HepG2 (cell line): Measurements from ENCODE around the gene IMPDH1. TPM values are rescaled to one million over a fixed set of nuclear protein-coding genes. Genes with fewer than 3 reads are reported as not detected.

Source experiments
- ATAC-seq: fragments of 200-7000 bp; cut with Tn5 transposase; 3 replicates; pipeline ENCODE4 v1.9.1; 2020; ENCODE audit warnings: mild to moderate bottlenecking, moderate library complexity
- BruUV-seq: library from RNA; stranded (reverse); fragments of 400-500 nt; replicated peaks from 2 replicates; lab custom pipeline; 2021; lab: Mats Ljungman, UMichigan
- CTCF ChIA-PET: fragments of 300-600 bp; formaldehyde crosslinking; extraction: SDS; loops from one replicate; lab custom pipeline; 2021; ENCODE audit warnings: low total read pairs, inconsistent platforms, low intra/inter-chr PET ratio; lab: Yijun Ruan, JAX
- POLR2A ChIA-PET: fragments of 350-600 bp; sonication (Branson Sonifier 250); formaldehyde crosslinking; loops from one replicate; lab custom pipeline; 2020; ENCODE audit warnings: antibody characterized with exemption, inconsistent platforms; lab: Yijun Ruan, JAX
- DNase-seq: peaks from one replicate; pipeline ENCODE4 v3.0.0-alpha.2; 2015; ENCODE audit warnings: low spot score
- FAIRE-seq: peaks from 3 replicates; lab custom pipeline; 2011; peaks lifted over from hg19 to GRCh38; lab: Jason Lieb, UNC
- H2AFZ ChIP-seq: one replicate; pipeline ENCODE4 v1.6.1; 2011; ENCODE audit warnings: low read length, inconsistent platforms
- H3K27ac ChIP-seq: fragments of 300-600 bp; 3 replicates; pipeline ENCODE4 v1.8.0; 2011; ENCODE audit warnings: mixed run types, mild to moderate bottlenecking, mixed read lengths, low read length, inconsistent platforms; ENCODE audit not compliant: insufficient read depth; ENCODE audit errors: extremely low read length
- H3K27me3 ChIP-seq, 2 experiments: fragments of 200-600 bp in 1 of 2; 2 replicates in 1 of 2; 3 replicates in 1 of 2; pipeline versions ENCODE4 v1.6.0 to v1.8.0; 2011; ENCODE audit warnings: low read length in 2 of 2, mild to moderate bottlenecking in 2 of 2, moderate library complexity in 2 of 2, inconsistent platforms in 1 of 2; ENCODE audit not compliant: insufficient read depth in 2 of 2, control insufficient read depth in 1 of 2
- H3K36me3 ChIP-seq, 2 experiments: fragments of 200-600 bp in 1 of 2; replicated peaks in 1 of 2; 2 replicates in 1 of 2; 3 replicates in 1 of 2; pipeline versions ENCODE4 v1.5.1 to v1.8.0; 2011; ENCODE audit warnings: low read length in 2 of 2, inconsistent platforms in 1 of 2; ENCODE audit not compliant: insufficient read depth in 2 of 2, control insufficient read depth in 1 of 2
- H3K4me1 ChIP-seq: 2 replicates; pipeline ENCODE4 v1.5.1; 2012; ENCODE audit warnings: low read length, inconsistent platforms; ENCODE audit not compliant: insufficient read depth
- H3K4me2 ChIP-seq: 2 replicates; pipeline ENCODE4 v1.6.0; 2011; ENCODE audit warnings: low read depth, low read length, inconsistent platforms
- H3K4me3 ChIP-seq, 3 experiments: fragments of 200-600 bp in 1 of 3; sonication (generic), shearing (Covaris generic) in 1 of 3; replicated peaks in 1 of 3; 2 replicates each; pipeline ENCODE4 v1.5.1; 2011 to 2016; ENCODE audit warnings: low read length in 3 of 3, inconsistent platforms in 2 of 3, low read depth in 2 of 3, mild to moderate bottlenecking in 2 of 3, control low read depth in 1 of 3, mixed read lengths in 1 of 3; ENCODE audit not compliant: insufficient read depth in 1 of 3
- H3K79me2 ChIP-seq: one replicate; pipeline ENCODE4 v1.6.1; 2011; ENCODE audit warnings: low read length, inconsistent platforms; ENCODE audit not compliant: insufficient read depth
- H3K9ac ChIP-seq: 2 replicates; pipeline ENCODE4 v1.6.0; 2011; ENCODE audit warnings: mild to moderate bottlenecking, low read depth, low read length, inconsistent platforms; ENCODE audit not compliant: insufficient read depth
- H3K9me3 ChIP-seq: 2 replicates; pipeline ENCODE4 v1.5.1; 2012; ENCODE audit warnings: mild to moderate bottlenecking, low read length
- H4K20me1 ChIP-seq: 2 replicates; pipeline ENCODE4 v1.6.0; 2011; ENCODE audit warnings: inconsistent platforms, mild to moderate bottlenecking, low read length, moderate library complexity; ENCODE audit not compliant: insufficient read depth
- FOXA3 ChIP-seq: IDR thresholded peaks from 2 replicates; pipeline ENCODE4 v1.6.1; 2016; ENCODE audit warnings: missing genetic modification reagents, missing compliant biosample characterization
- GTF3A ChIP-seq: sonication (generic); formaldehyde crosslinking; conservative IDR thresholded peaks from 2 replicates; pipeline ENCODE4 v1.4.0; 2020; ENCODE audit warnings: mild to moderate bottlenecking, missing genetic modification reagents
- KDM4B ChIP-seq: sonication (generic); formaldehyde crosslinking; IDR thresholded peaks from 2 replicates; pipeline ENCODE4 v1.4.0; 2020; ENCODE audit warnings: missing genetic modification reagents
- KLF9 ChIP-seq: IDR thresholded peaks from 2 replicates; pipeline ENCODE4 v1.6.1; 2016; ENCODE audit warnings: low read depth
- LCORL ChIP-seq, 2 experiments: fragments of 450-650 bp in 1 of 2; sonication (generic) in 1 of 2; formaldehyde crosslinking in 1 of 2; IDR thresholded peaks; 2 replicates each; pipeline versions ENCODE4 v1.5.0 to v1.6.1; 2017 to 2020; ENCODE audit warnings: antibody characterized with exemption in 1 of 2, missing genetic modification reagents in 1 of 2
- NBN ChIP-seq: fragments of 450-650 bp; conservative IDR thresholded peaks from 2 replicates; pipeline ENCODE4 v1.6.1; 2017
- SMAD9 ChIP-seq: sonication (generic); formaldehyde crosslinking; IDR thresholded peaks from 2 replicates; pipeline ENCODE4 v1.5.1; 2020; ENCODE audit warnings: mild to moderate bottlenecking, missing genetic modification reagents
- TAF1 ChIP-seq: sonication (generic); formaldehyde crosslinking; IDR thresholded peaks from 2 replicates; pipeline ENCODE4 v1.4.0; 2020; ENCODE audit warnings: missing genetic modification reagents
- ZEB1 ChIP-seq: IDR thresholded peaks from 2 replicates; pipeline ENCODE4 v1.6.1; 2012; ENCODE audit warnings: mild to moderate bottlenecking, low read depth, inconsistent platforms; ENCODE audit not compliant: insufficient replicate concordance
- ZFP1 ChIP-seq: IDR thresholded peaks from 2 replicates; pipeline ENCODE4 v1.6.1; 2016
- ZNF317 ChIP-seq: sonication (generic); formaldehyde crosslinking; IDR thresholded peaks from 2 replicates; pipeline ENCODE4 v1.5.0; 2020; ENCODE audit warnings: mild to moderate bottlenecking, missing genetic modification reagents
- ZNF720 ChIP-seq: sonication (generic); formaldehyde crosslinking; IDR thresholded peaks from 2 replicates; pipeline ENCODE4 v1.4.0; 2020; ENCODE audit warnings: missing genetic modification reagents
- WGBS: methylation state at CpG from one replicate; pipeline ENCODE4 v1.1.6; 2017; ENCODE audit warnings: low lambda C conversion rate; 5-methylcytosine and 5-hydroxymethylcytosine counted together
- in situ Hi-C: cut with HindIII; loops from 2 replicates; pipeline ENCODE4 v1.10.0; 2017; ENCODE audit warnings: low pct_unique_long_range_greater_than_20kb; ENCODE audit not compliant: extremely low pct_ligation_motif_present
- intact Hi-C: fragments of 100-400 bp; cut with micrococcal nuclease; formaldehyde crosslinking; loops from one replicate; pipeline ENCODE4 v1.10.0; 2022; ENCODE audit not compliant: unreplicated experiment
- polyA plus RNA-seq, 8 experiments: library from polyadenylated mRNA; depleted of rRNA in 3 of 8; stranded (reverse) in 7 of 8; unstranded in 1 of 8; fragments of >200 nt; fragmentation: Illumina TruSeq in 4 of 8; extraction: Trizol in 4 of 8; gene quantifications; 2 replicates each; pipeline versions ENCODE4 v1.2.1 to v1.2.3, GENCODE V29; 2011 to 2016; ENCODE audit warnings: low read depth in 4 of 8, missing spikeins in 1 of 8, mixed read lengths in 1 of 8; ENCODE audit not compliant: insufficient read depth in 1 of 8
- total RNA-seq, 5 experiments: library from RNA; depleted of rRNA; stranded (reverse); fragments of >200 nt; fragmentation: Illumina TruSeq; extraction: Trizol; gene quantifications; 2 replicates each; pipeline ENCODE4 v1.2.3, GENCODE V29; 2016; ENCODE audit warnings: low read depth in 1 of 5
- TF ChIP-seq, protein P1 (sequence below): IDR thresholded peaks from 2 replicates; pipeline ENCODE4 v1.6.1; 2012; ENCODE audit warnings: low read length, improper control_type of control experiment

Gene IMPDH1
- total and polyA plus RNA-seq, 2 of the 13 experiments (the other 11 are each of a cell fraction or from before 2014, with no cell fraction given): 22.8 to 34.0 TPM

DNA sequence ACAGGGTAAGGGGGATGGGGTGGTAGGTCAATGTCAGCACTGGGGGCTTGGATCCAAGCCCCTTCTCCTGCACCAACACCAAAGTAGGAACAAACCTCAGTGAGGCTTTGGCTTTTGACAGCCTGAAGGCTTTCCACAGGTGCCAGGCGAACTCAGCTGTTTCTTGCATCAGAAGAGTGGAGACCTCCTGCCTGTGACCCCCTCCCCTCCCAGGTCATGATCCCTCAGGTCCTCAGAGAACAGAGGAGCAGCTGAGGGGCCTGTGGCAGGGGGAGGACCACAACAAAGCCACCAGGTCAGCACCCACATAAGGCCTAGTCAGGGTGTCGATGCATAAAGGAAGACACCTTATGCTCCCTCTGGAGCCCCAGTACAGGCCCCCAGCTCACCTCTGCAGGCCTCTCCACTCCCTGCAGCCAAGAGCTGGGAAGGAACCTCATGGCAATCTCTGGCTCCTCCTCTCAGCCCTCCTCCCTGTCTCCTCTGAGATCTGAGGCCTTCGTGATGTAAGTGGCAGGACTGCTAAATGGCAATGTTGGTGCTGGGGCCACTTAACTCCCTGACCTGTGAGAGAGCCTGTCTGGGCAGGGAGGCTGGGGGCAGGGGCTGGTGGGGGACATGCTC lies 29.2 kb downstream of the IMPDH1 start (continued):
- TF ChIP-seq ZNF720 (CRISPR knock-in tag): no peak
- TF ChIP-seq GTF3A (CRISPR knock-in tag): no peak

DNA sequence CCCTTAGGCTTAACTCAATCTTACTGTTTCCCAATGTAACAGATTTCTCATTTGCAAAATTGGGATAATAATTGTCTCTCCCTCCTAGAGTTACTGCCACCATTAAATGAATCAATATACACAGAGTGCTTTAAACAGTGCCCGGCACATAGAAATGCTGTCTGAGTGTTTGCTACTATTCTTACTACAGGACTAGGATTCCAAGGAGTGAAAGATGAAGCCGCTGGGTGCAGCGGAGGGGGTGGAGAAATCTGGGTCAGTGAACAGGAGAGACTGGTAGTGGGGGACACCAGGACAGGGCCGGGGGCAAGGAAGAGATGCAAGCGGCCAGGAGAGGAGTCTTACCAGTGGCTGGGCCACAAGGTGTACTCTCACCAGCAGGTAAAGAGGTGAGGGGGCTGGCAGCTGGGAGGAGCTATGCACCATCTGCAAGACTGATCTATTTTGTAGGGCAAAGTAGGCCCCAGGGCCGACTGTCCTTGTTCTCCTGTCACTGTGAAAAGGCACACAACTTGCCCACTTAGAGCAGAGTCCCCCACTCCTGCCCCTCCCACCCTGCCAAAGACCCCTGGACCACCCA lies 29.8 kb downstream of the IMPDH1 start:
- TF ChIP-seq TAF1 (no peak), ZFP1 (CRISPR knock-in tag) (no peak), KDM4B (CRISPR knock-in tag) (no peak), SMAD9 (CRISPR knock-in tag) (no peak), FOXA3 (CRISPR knock-in tag) (no peak), NBN (no peak), ZNF317 (CRISPR knock-in tag) (no peak), KLF9 (CRISPR knock-in tag) (no peak), LCORL (IDR thresholded peaks at IDR 0.05) (no peak), LCORL (CRISPR knock-in tag; IDR thresholded peaks at IDR 0.05) (no peak), ZEB1 (no peak)
- TF ChIP-seq, protein P1, sequence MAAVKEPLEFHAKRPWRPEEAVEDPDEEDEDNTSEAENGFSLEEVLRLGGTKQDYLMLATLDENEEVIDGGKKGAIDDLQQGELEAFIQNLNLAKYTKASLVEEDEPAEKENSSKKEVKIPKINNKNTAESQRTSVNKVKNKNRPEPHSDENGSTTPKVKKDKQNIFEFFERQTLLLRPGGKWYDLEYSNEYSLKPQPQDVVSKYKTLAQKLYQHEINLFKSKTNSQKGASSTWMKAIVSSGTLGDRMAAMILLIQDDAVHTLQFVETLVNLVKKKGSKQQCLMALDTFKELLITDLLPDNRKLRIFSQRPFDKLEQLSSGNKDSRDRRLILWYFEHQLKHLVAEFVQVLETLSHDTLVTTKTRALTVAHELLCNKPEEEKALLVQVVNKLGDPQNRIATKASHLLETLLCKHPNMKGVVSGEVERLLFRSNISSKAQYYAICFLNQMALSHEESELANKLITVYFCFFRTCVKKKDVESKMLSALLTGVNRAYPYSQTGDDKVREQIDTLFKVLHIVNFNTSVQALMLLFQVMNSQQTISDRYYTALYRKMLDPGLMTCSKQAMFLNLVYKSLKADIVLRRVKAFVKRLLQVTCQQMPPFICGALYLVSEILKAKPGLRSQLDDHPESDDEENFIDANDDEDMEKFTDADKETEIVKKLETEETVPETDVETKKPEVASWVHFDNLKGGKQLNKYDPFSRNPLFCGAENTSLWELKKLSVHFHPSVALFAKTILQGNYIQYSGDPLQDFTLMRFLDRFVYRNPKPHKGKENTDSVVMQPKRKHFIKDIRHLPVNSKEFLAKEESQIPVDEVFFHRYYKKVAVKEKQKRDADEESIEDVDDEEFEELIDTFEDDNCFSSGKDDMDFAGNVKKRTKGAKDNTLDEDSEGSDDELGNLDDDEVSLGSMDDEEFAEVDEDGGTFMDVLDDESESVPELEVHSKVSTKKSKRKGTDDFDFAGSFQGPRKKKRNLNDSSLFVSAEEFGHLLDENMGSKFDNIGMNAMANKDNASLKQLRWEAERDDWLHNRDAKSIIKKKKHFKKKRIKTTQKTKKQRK: no peak
- ATAC-seq: no peak
- Histone ChIP-seq H3K4me2 (no peak overlapping the region), H3K4me1 (no peaks in the 10 kb centered on the region), H3K27me3 (peaks cover 1 to 23% of the 10 kb centered on the region in 2 experiments; a peak in 3 of 5 replicates), H3K36me3 (no peaks in the 10 kb centered on the region), H3K9ac (no peak overlapping the region), H2AFZ (no peak overlapping the region), H3K79me2 (no peaks in the 10 kb centered on the region), H3K27ac (no peak overlapping the region), H3K9me3 (no peaks in the 10 kb centered on the region), H3K4me3 (no peak overlapping the region), H4K20me1 (0 out of 2 replicates have a peak, but pooled peaks cover 2% of the 10 kb centered on the region)
- intact Hi-C loops (no loop called here), in situ Hi-C loops (loop anchor here (5.0 kb wide), 1 partner anchor 33 kb away; no protein-coding TSS in a partner anchor)
- BruUV-seq: no TSS peak
- WGBS: 40% methylated on average over 5 of the region's 6 CpGs
- no peak for FAIRE-seq
- DNase-seq: no peak
- POLR2A ChIA-PET: no interaction called here
- CTCF ChIA-PET: no interaction called here
